WTC11 (cell line): ENCODE results near the gene KRTAP10-7.

Experiments used
- ELF4 ChIP-seq: sonication (generic); formaldehyde crosslinking; IDR thresholded peaks from 2 replicates; pipeline ENCODE4 v1.8.1; 2022; ENCODE audit warnings: low read depth, mild to moderate bottlenecking, moderate library complexity, missing genetic modification reagents
- HMGA2 ChIP-seq: fragments of 250-450 bp; sonication (Bioruptor Pico); IDR thresholded peaks from 2 replicates; pipeline ENCODE4 v1.4.0; 2021; ENCODE audit warnings: mild to moderate bottlenecking, moderate library complexity
- TF ChIP-seq, protein P1 (sequence below): fragments of 200-600 bp; IDR thresholded peaks from 2 replicates; pipeline ENCODE4 v1.8.0; 2022; ENCODE audit warnings: antibody characterized with exemption
- TF ChIP-seq, protein P2 (sequence below): sonication (generic); formaldehyde crosslinking; IDR thresholded peaks from 2 replicates; pipeline ENCODE4 v1.8.1; 2022; ENCODE audit warnings: low read depth, mild to moderate bottlenecking, moderate library complexity, missing genetic modification reagents, borderline replicate concordance

DNA sequence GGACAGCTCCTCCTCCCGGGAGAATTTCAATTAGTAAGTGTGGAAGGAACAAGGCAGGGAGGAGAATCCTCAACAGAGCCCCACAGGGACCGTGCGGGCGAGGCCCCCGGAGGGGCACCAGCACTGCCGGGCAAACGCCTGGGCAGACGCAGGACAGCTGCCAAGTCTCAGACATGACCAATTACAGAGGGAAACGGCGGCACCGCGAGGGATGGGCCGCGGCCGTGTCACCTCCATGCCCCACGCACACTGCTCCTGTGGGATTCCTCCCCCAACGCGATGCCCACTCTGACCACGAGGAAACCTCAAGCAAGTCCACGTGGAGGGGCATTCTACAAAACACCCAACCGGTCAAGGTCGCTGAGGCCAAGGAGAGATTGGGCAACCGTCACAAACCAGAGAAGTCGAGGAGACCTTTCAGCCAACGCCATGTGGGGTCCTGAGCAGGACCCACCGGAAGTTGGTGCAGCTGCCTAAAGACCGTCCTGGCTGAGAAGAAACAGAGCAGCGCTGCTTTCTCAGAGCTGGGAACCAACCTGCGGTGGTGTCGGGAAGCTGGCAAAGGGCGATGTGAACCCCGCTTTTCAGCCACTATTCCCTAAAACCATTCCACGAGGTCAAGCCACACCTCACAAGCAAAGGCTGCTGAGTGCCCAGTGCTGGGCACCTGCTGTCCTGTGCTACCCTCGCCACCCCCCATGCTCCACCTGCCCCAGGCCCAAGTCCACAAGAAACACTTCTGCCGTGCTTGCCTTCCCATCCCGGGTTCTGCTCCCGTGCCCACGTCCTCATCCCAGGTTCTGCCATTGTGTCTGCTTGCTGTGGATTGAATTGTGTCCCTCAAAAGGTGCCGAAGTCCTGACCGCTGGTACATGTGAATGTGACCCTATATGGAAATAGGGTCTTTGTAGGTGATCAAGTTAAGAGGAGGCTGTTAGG is 28.3 kb upstream of the KRTAP10-7 start:
- TF ChIP-seq, protein P1, sequence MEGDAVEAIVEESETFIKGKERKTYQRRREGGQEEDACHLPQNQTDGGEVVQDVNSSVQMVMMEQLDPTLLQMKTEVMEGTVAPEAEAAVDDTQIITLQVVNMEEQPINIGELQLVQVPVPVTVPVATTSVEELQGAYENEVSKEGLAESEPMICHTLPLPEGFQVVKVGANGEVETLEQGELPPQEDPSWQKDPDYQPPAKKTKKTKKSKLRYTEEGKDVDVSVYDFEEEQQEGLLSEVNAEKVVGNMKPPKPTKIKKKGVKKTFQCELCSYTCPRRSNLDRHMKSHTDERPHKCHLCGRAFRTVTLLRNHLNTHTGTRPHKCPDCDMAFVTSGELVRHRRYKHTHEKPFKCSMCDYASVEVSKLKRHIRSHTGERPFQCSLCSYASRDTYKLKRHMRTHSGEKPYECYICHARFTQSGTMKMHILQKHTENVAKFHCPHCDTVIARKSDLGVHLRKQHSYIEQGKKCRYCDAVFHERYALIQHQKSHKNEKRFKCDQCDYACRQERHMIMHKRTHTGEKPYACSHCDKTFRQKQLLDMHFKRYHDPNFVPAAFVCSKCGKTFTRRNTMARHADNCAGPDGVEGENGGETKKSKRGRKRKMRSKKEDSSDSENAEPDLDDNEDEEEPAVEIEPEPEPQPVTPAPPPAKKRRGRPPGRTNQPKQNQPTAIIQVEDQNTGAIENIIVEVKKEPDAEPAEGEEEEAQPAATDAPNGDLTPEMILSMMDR: no peak
- TF ChIP-seq HMGA2 (no peak), ELF4 (CRISPR knock-in tag) (no peak)
- TF ChIP-seq, protein P2, sequence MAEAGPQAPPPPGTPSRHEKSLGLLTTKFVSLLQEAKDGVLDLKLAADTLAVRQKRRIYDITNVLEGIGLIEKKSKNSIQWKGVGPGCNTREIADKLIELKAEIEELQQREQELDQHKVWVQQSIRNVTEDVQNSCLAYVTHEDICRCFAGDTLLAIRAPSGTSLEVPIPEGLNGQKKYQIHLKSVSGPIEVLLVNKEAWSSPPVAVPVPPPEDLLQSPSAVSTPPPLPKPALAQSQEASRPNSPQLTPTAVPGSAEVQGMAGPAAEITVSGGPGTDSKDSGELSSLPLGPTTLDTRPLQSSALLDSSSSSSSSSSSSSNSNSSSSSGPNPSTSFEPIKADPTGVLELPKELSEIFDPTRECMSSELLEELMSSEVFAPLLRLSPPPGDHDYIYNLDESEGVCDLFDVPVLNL (CRISPR knock-in tag): no peak
